Stimulated activated CD4-positive, alpha-beta T cell treated with anti-CD3 and anti-CD28 coated beads, Interleukin-4, amount 100 ng/mL, for 48 hours (primary cell): Measurements from ENCODE around the gene GLRX2.
"Not testable (repeated sequence)": the region's sequence is repeated elsewhere in the genome, so short reads cannot be mapped to it uniquely, and the experiment has no call there.

ENCODE experiments used
- DNase-seq, 2 donors: peaks; one replicate each; pipeline ENCODE4 v3.0.0-alpha.2; 2020; ENCODE audit warnings: low read depth in 2 of 2

GLRX2 gene

DNA sequence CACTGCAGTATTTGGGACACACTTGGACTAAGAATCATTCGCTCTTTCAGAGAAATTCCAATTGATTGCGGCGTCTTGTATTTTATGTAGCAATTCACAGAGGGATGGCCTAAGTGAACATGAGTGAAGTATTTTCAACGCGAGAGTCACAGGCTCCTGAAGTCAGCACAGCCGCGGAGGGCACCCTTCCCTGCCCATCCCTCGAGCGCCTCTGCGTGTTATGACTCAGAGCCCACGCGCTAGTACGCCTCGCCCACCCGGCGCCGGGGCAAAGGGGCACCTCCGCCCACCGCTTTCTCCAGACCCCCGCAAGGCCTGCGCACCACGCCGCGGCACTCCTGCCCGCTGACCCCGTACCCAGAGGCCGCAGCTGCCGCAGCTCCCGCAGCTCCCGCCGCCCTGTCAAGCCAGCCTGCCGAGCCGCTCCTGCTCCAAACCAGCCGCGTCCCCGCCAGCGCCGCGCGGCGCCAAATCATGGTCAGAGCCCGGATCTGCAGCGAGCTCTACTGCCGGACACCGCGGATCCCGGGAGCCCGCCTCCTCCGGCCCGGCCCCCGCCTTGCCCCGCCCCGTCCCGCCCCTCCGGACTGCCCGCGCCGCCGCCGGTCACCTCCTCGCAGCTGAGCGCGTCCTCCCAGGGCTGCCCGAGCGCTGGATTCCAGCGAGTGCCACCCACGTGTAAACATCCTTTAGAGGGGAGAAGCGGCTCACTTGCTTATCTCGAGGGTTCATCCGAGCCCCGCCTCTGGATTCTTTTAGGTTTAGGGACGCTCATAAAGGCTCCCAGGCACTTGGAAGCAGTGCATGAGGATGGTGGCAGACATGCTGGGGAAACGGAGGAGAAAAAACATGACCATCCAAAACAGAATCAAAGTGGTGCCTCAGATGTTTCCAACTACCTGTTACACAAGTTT lies at the start of gene GLRX2:
Gene GLRX2 (minus strand): TSS at position 508 of the 914 bp plus-strand sequence. CDS start 32 bp downstream, at position 476.
- peak; percentile 29 to 59 for DNase-seq

DNA sequence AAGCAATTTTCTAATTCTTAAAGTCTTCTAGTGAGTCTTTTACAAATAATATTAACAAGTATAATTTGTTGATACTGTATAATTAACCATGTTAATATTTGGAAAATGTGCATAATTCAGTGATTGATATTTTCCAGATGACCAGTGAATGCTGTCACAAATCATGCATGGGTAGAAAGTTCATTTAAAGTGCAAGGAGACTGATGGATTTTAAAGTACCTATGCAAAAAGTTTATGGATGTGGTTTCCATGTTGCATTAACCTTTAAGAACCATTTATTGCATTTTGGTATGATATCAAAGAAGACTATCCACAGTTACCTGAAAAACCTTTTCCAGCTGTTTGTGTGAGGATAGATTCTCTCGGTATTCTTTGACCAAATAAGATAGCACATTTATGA lies 39.8 kb upstream of the GLRX2 start:
- no peak for DNase-seq

DNA sequence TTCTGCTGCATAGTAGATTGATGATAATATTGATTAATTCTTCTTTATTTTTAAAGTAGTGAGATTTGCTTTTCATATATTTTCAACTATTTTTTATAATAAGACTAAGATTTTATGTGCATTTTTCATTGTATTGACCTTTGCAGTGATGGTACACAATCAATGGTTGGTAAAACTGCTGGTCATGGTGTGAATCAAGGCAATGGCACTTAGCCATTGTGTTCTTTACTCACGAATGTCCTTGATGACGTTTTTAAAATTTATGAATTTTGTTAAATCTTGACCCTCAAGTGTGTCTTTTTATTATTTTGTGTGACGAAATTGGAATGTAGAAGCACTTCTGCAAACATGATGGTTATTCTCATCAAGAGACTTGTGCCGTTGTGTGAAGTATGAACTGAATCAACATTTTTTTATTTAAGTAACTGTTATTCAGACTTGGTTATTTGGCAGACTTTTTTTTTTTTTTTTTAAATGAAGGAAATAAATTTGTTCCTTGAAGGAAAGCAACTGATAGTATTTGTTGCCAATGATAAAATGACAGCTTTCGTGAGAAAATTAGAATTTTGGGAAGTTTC lies 39.2 kb upstream of the GLRX2 start:
- no peak for DNase-seq

- no peak for DNase-seq
These were observed 38.1 kb upstream of the GLRX2 start for GRCh38 chr1:193143285-193143684.

- DNase-seq = no peak
These were observed 37.2 kb upstream of the GLRX2 start for GRCh38 chr1:193142409-193142808.

DNA sequence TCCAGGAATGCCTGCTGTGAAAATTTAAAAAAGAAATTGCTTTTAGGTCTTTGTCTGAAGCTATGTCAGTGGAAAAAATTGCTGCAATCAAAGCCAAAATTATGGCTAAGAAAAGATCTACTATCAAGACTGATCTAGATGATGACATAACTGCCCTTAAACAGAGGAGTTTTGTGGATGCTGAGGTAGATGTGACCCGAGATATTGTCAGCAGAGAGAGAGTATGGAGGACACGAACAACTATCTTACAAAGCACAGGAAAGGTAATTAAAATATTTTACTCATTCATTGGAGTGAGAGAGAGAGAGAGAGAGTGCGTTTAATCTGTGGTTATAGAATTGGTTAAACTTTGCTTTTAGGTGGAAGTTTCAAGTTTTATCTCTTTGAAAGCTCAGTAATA lies 36.6 kb upstream of the GLRX2 start:
- DNase-seq = no peak

DNA sequence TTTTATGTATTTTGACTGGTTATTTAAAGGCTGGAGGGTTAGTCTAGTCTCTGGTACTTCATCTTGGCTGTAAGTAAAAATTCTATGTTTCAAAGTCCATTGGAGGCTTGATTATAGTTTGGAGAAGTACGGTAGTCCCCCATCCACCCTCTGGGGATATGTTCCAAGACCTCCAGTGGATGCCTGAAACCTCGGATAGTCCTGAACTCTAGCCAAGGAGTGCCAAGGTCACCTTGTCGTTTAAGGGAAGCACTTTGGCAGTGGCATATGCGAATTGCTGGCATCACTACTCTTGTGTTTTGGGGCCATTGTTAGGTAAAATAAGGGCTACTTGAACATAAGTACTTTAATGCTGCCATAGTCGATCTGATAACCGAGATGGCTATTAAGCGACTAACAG lies 35.0 kb upstream of the GLRX2 start:
- no peak for DNase-seq

- DNase-seq = no peak
These were observed 26.1 kb upstream of the GLRX2 start for GRCh38 chr1:193131266-193131860.

DNA sequence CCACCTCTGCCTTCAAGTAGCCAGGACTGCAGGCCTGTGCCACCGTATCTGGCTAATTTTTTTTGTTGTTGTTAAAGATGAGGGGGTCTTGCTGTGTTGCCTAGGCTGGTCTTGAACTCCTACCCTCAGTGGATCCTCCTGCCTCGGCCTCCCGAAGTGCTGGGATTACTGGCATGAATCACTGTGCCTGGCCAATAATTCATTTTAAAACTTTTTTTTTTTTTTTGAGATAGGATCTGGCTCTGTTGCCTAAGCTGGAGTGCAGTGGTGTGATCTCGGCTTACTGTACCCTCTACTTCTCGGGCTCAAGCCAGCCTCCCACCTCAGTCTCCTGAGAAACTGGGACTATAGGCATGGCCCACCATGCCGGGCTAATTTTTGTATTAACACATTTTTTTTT lies 20.2 kb upstream of the GLRX2 start:
- no peak for DNase-seq

GRCh38 chr1:193123751-193124150 lies 18.5 kb upstream of the GLRX2 start:
- no peak for DNase-seq

- peak; percentile 98 to 100 for DNase-seq
These were observed 16.7 kb upstream of the GLRX2 start, which contains the start of gene CDC73 for GRCh38 chr1:193121616-193122593. TSS of gene CDC73 (plus strand) at chr1:193122031. CDS start at chr1:193122201, 170 bp downstream.

GRCh38 chr1:193120604-193121166 lies 15.5 kb upstream of the GLRX2 start:
- no peak for DNase-seq

DNA sequence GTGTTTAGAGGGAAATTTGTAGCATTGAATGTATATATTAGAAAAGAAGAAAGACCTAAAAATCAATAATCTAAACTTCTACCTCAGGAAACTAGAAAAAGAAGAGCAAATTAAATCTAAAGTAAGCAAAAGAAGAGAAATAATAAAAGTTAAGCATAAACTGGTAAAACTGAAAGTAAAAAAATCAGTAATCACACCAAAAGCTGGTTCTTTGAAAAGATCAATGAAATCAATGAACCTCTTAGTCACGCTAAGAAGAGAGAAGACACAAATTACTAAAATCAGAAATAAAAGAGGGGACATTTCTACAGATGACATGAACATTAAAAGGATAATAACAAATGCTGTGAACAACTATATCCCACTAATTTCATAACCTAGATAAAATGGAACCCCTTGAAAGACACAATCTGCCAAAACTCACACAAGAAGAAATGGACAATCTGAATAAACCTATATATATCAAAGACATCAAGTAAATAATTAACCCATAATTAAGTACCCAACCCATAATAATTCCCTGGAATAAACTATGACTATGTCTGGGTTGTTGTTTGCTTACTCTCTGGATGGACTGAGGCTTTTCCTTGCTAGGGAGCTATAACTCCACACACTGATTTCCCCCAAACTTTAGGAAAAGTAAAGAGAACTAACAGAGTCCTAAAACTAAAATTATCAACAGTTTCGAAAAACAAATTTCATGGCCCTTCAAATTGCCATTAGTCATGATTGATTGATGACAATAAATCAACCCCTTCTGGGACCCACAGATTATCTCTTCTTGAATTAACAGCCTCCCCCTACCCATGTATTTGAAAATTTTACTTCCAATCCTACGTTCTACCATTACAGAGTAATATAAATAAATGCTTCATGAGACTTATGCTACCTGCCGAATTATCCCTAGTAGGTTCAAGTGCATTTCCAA lies 13.9 kb upstream of the GLRX2 start:
- DNase-seq = no peak

DNA sequence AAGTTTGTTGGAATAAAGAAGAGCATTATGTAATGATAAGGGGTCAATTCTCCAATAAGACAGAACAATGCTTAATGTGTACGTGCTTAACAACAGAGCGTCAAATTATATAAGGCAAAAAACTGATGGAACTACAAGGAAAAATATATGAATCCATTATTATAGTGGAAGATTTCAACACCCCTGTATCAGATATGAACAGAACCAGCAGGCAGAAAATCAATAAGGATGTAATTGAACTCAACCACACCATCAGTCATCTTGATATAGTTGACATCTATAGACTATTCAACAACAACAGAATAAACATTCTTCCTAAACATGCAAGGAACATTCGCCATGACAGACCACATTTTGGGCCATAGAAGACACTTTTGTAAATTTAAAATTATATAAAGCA lies 13.0 kb upstream of the GLRX2 start:
- no peak for DNase-seq

- not testable (repeated sequence) for DNase-seq
These were observed 12.0 kb upstream of the GLRX2 start for GRCh38 chr1:193117167-193117566.

DNA sequence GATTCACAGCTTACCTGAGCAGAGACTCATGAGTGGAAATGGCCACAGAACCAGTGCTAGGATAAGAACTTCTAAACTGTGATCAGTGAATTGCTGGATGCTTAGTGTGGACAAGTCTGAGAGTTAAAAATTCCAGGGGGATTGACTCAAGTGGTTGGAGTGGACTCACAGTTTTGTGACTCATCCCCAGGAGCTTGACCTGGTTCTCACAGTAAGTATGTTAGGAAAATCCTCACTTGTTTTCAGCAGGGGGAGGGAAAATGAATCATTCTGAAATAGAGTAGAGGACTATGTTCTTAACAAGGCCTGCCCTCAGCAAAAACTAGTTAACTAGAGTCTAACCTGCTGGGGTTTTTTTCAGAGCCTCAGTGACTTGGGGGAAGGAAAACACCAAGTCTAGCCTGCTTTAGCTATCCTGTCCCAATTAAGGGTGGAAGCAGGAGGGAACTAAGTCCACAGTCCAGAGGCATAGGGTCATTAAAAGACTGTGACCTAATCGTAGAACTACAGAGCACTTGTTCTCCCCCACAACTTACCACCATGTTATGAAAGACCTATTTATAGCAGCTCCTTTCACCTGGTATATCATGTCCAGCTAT lies 10.5 kb upstream of the GLRX2 start:
- DNase-seq = no peak

- no peak for DNase-seq
These were observed 9.4 kb upstream of the GLRX2 start for GRCh38 chr1:193114485-193115095.

DNA sequence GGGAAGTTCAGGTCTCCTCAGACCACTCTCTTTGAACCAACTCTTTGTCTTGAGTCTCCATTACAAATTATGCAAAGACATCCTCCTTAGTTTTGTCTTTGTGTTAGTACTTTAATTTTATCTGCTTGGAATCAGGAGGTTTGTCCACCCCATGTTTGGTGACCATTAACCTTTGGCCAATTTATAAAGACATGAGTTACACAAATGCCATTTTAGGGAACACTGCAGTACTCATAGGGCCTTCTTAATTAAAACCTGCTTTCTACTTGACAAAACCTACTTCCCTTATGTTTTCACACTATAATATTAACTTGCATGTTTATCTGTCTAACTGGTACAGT lies 8.7 kb upstream of the GLRX2 start:
- no peak for DNase-seq

DNA sequence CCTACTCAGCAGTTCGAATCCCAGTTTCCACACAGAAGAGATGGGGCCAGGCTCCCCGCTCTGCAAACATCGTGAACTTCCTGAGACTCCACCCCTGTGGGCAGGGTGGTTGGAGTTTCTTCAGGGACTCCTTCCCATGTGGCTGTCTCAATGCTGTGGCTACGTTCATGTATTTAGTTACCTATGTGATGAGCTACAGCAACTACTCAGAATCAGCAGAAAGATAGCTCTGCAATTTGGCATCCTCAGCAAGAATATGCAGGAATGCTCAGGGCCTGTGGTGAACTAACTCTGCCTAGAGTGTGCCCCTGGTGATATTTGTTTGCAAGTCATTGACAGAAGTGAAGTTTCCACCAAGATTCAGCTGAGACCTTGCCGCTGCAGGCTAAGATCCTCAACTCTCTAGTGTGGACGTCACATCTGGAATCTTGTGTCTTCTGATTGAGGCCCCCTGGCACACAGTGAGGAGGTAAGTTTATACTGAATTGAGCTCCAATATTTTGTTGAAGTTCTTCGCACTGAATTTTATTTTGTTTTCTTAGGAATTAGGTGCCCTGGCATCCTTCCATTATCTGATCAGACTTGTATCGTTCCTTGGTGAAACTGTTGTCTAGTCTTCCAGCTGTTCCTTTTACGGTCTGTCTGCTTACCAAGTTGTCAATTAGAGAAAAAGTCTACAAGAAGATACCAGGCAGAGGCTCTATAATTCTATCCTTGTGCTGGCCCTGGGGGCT lies 8.2 kb upstream of the GLRX2 start:
- DNase-seq = no peak
